Activated CD8-positive, alpha-beta T cell treated with anti-CD3 and anti-CD28 coated beads, Interleukin-2, amount 10 ng/mL, durations not matched to agents 7 days and 5 days (primary cell): ENCODE data around the gene CCNC. TPM values are rescaled to one million over a fixed set of nuclear protein-coding genes. Genes with fewer than 3 reads are reported as not detected.

Experiments
- ATAC-seq: fragments of 150-1000 bp; cut with Tn5 transposase; one replicate; pipeline ENCODE4 v1.10.0; 2021; ENCODE audit warnings: moderate library complexity
- CTCF ChIA-PET: fragments of 350-600 bp; sonication (Branson Sonifier 250); formaldehyde crosslinking; loops from one replicate; lab custom pipeline; 2021; ENCODE audit warnings: antibody characterized with exemption; lab: Charles Lee
- POLR2A ChIA-PET: fragments of 350-600 bp; sonication (Branson Sonifier 250); formaldehyde crosslinking; loops from one replicate; lab custom pipeline; 2021; ENCODE audit warnings: antibody characterized with exemption; lab: Charles Lee
- DNase-seq: peaks from one replicate; pipeline ENCODE4 v3.0.0-alpha.2; 2020
- H3K27ac Mint-ChIP-seq: one replicate; pipeline ENCODE4 v1.8.0; 2021; ENCODE audit warnings: mild to moderate bottlenecking, mixed read lengths
- H3K27me3 Mint-ChIP-seq: one replicate; pipeline ENCODE4 v1.8.0; 2021; ENCODE audit warnings: low read depth, mixed read lengths
- H3K36me3 Mint-ChIP-seq: one replicate; pipeline ENCODE4 v1.8.0; 2021; ENCODE audit warnings: low read depth, mixed read lengths
- H3K4me1 Mint-ChIP-seq: one replicate; pipeline ENCODE4 v1.8.0; 2021; ENCODE audit warnings: low read depth, mixed read lengths
- H3K4me3 Mint-ChIP-seq: one replicate; pipeline ENCODE4 v1.8.0; 2021; ENCODE audit warnings: mild to moderate bottlenecking, mixed read lengths
- H3K9me3 Mint-ChIP-seq: one replicate; pipeline ENCODE4 v1.8.0; 2022; ENCODE audit warnings: mixed read lengths; ENCODE audit not compliant: insufficient read depth
- total RNA-seq, 2 experiments: library from RNA; stranded (reverse); gene quantifications; one replicate each; pipeline ENCODE4 v1.2.3, GENCODE V29; 2021

Gene CCNC
- total RNA-seq, 2 experiments from 2014 or later, result 36.8 to 38.7 TPM

- CTCF ChIA-PET, result interaction anchor here (1.2 to 1.8 kb wide), 3 partner anchors 18 to 852 kb away, joined by 3 to 6 read pairs (median 4); no protein-coding TSS in a partner anchor
- Mint-ChIP-seq H3K4me3 (no peak overlapping the region), H3K27ac (no peak overlapping the region), H3K9me3 (no peaks in the 10 kb centered on the region), H3K27me3 (peaks cover 84% of the 10 kb centered on the region), H3K4me1 (peaks cover 42% of the 10 kb centered on the region), H3K36me3 (peaks cover 5% of the 10 kb centered on the region)
- DNase-seq (no peak), ATAC-seq (no peak)
- POLR2A ChIA-PET, result no interaction called here
Observed at GRCh38 chr6:99608059-99608885, 39.8 kb upstream of the CCNC start.

GRCh38 chr6:99607416-99608036, 39.1 kb upstream of the CCNC start:
- Mint-ChIP-seq H3K9me3 (no peaks in the 10 kb centered on the region), H3K4me1 (peaks cover 48% of the 10 kb centered on the region), H3K36me3 (peaks cover 5% of the 10 kb centered on the region), H3K27ac (no peak overlapping the region), H3K4me3 (peak overlapping the region; percentile 15), H3K27me3 (peaks cover 84% of the 10 kb centered on the region)
- ChIA-PET POLR2A (no interaction called here), CTCF (interaction anchor here (1.0 to 1.8 kb wide), 3 partner anchors 19 to 852 kb away, joined by 3 to 4 read pairs (median 3); no protein-coding TSS in a partner anchor)
- no peak for ATAC-seq
- DNase-seq, result no peak

GRCh38 chr6:99606656-99607415, 38.4 kb upstream of the CCNC start, which contains the start of gene PRDM13:
TSS of gene PRDM13 (plus strand) at chr6:99606833. CDS start at chr6:99607035, 202 bp downstream.
- H3K4me1 Mint-ChIP-seq, result peaks cover 51% of the 10 kb centered on the region
- DNase-seq, result no peak
- H3K4me3 Mint-ChIP-seq, result peak within 1 kb of the TSS; percentile 15
- H3K27ac Mint-ChIP-seq, result peak within 1 kb of the TSS; percentile 16
- H3K27me3 Mint-ChIP-seq, result peaks cover 83% of the 10 kb centered on the region
- H3K36me3 Mint-ChIP-seq, result peaks cover 5% of the 10 kb centered on the region
- POLR2A ChIA-PET, result no interaction called here
- no peak for ATAC-seq
- no peaks in the 10 kb centered on the region for H3K9me3 Mint-ChIP-seq
- CTCF ChIA-PET, result interaction anchor here (1.0 to 1.8 kb wide), 2 partner anchors 19 to 86 kb away, joined by 3 to 4 read pairs; no protein-coding TSS in a partner anchor

- no peak overlapping the region for H3K4me3 Mint-ChIP-seq
- ChIA-PET CTCF (interaction anchor here (0.7 to 1.0 kb wide), 3 partner anchors 18 to 92 kb away, joined by 3 to 6 read pairs (median 3); no protein-coding TSS in a partner anchor), POLR2A (no interaction called here)
- peaks cover 5% of the 10 kb centered on the region for H3K36me3 Mint-ChIP-seq
- DNase-seq (no peak), ATAC-seq (no peak)
- H3K27ac Mint-ChIP-seq, result peak overlapping the region; percentile 16
- H3K4me1 Mint-ChIP-seq, result peaks cover 44% of the 10 kb centered on the region
- H3K9me3 Mint-ChIP-seq, result no peaks in the 10 kb centered on the region
- peaks cover 80% of the 10 kb centered on the region for H3K27me3 Mint-ChIP-seq
Observed at GRCh38 chr6:99605911-99606655, 37.6 kb upstream of the CCNC start.

- H3K4me3 Mint-ChIP-seq, result no peak overlapping the region
- no peaks in the 10 kb centered on the region for H3K9me3 Mint-ChIP-seq
- CTCF ChIA-PET, result interaction anchor here (0.7 to 1.0 kb wide), 3 partner anchors 17 to 91 kb away, joined by 3 to 6 read pairs (median 3); no protein-coding TSS in a partner anchor
- peaks cover 35% of the 10 kb centered on the region for H3K4me1 Mint-ChIP-seq
- H3K27ac Mint-ChIP-seq, result no peak overlapping the region
- peaks cover 79% of the 10 kb centered on the region for H3K27me3 Mint-ChIP-seq
- DNase-seq (no peak), ATAC-seq (no peak)
- POLR2A ChIA-PET, result interaction anchor here (1.1 kb wide), 1 partner anchor 37 kb away, joined by 3 read pairs; the partner anchor contains the start of gene CCNC
- peaks cover 5% of the 10 kb centered on the region for H3K36me3 Mint-ChIP-seq
Observed at GRCh38 chr6:99605074-99605734, 36.7 kb upstream of the CCNC start.

GRCh38 chr6:99604166-99605073, 36.0 kb upstream of the CCNC start:
- Mint-ChIP-seq H3K4me1 (peaks cover 30% of the 10 kb centered on the region), H3K9me3 (no peaks in the 10 kb centered on the region), H3K27ac (no peak overlapping the region), H3K4me3 (peak overlapping the region; percentile 54), H3K36me3 (peaks cover 5% of the 10 kb centered on the region), H3K27me3 (peaks cover 80% of the 10 kb centered on the region)
- DNase-seq (no peak), ATAC-seq (no peak)
- ChIA-PET CTCF (interaction anchor here (0.9 to 1.2 kb wide), 3 partner anchors 16 to 131 kb away, joined by 3 to 6 read pairs (median 4); no protein-coding TSS in a partner anchor), POLR2A (interaction anchor here (0.8 to 1.1 kb wide), 3 partner anchors 10 to 858 kb away, joined by 3 read pairs; partner anchors contain the start of gene CCNC)

- H3K4me1 Mint-ChIP-seq, result peaks cover 25% of the 10 kb centered on the region
- no peaks in the 10 kb centered on the region for H3K9me3 Mint-ChIP-seq
- peaks cover 81% of the 10 kb centered on the region for H3K27me3 Mint-ChIP-seq
- ChIA-PET POLR2A (interaction anchor here (0.8 to 1.1 kb wide), 2 partner anchors 10 to 859 kb away, joined by 3 read pairs; no protein-coding TSS in a partner anchor), CTCF (interaction anchor here (0.9 to 2.4 kb wide), 3 partner anchors 7 to 132 kb away, joined by 3 to 10 read pairs (median 4); no protein-coding TSS in a partner anchor)
- H3K27ac Mint-ChIP-seq, result no peak overlapping the region
- peaks cover 5% of the 10 kb centered on the region for H3K36me3 Mint-ChIP-seq
- DNase-seq, result no peak
- peak; percentile 57 for ATAC-seq
- peak overlapping the region; percentile 54 for H3K4me3 Mint-ChIP-seq
Observed at GRCh38 chr6:99603421-99604165, 35.1 kb upstream of the CCNC start.

GRCh38 chr6:99602520-99603420, 34.3 kb upstream of the CCNC start:
- ATAC-seq, result peak; percentile 28

More at GRCh38 chr6:99602520-99603420, 34.3 kb upstream of the CCNC start:
- CTCF ChIA-PET, result interaction anchor here (0.8 to 2.4 kb wide), 3 partner anchors 8 to 133 kb away, joined by 3 to 10 read pairs (median 3); no protein-coding TSS in a partner anchor
- H3K4me1 Mint-ChIP-seq, result peaks cover 25% of the 10 kb centered on the region
- H3K27ac Mint-ChIP-seq, result no peak overlapping the region
- peaks cover 82% of the 10 kb centered on the region for H3K27me3 Mint-ChIP-seq
- DNase-seq, result no peak
- no peaks in the 10 kb centered on the region for H3K9me3 Mint-ChIP-seq
- POLR2A ChIA-PET, result interaction anchor here (0.8 kb wide), 1 partner anchor 860 kb away, joined by 3 read pairs; no protein-coding TSS in a partner anchor
- H3K36me3 Mint-ChIP-seq, result peaks cover 3% of the 10 kb centered on the region
- H3K4me3 Mint-ChIP-seq, result peak overlapping the region; percentile 52
